ENCODE data around the gene CACNA2D1.

CACNA2D1 gene

DNA sequence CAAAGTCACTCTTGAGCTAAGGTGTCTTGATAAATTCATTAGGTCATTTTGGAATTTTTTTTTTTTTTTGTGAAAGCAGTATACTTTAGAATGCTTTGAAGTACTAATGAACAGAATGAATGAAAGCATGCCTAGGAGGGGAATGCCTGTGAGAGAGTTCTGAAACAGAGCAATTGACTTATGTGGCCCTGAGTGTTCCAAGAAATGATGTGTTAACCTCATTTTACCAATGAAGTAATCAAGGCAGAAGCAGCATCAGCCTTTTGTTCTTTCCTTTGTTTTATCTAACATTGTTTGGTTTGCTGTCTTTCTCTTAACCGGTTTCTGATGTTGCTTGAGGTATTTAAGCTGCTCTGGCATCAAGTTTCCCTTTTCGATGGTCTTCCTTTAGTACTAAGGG lies 519.1 kb downstream of the CACNA2D1 start:
- no peaks in the 10 kb centered on the region for H3K36me3 ChIP-seq (replicated peaks)

DNA sequence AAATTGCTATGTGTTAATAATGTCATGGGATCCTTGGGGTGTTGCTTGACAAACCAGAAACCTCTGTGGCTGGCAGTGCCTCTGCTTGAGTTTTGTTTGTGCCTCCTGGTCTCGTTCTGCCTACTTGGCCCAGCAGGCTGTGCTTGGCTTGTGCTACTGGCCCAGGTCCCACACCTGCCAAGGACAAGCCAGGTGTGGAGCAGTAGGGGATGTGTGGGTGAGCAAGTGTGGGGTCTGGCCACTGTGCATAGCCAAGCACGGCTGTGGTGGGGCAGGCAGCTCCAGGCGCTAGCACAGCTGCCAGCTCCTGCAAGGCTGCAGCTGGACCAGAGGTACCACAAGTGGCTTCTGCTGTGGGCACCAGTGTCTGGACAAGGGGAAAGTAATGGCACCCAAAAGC lies 524.1 kb downstream of the CACNA2D1 start:
- Histone ChIP-seq H3K27ac (no peak overlapping the region), H3K36me3 (replicated peaks) (no peaks in the 10 kb centered on the region), H3K4me3 (ENCODE audit: low read depth, low read length) (no peak overlapping the region), H3K27me3 (replicated peaks) (no peaks in the 10 kb centered on the region)
- TF ChIP-seq, protein P1, sequence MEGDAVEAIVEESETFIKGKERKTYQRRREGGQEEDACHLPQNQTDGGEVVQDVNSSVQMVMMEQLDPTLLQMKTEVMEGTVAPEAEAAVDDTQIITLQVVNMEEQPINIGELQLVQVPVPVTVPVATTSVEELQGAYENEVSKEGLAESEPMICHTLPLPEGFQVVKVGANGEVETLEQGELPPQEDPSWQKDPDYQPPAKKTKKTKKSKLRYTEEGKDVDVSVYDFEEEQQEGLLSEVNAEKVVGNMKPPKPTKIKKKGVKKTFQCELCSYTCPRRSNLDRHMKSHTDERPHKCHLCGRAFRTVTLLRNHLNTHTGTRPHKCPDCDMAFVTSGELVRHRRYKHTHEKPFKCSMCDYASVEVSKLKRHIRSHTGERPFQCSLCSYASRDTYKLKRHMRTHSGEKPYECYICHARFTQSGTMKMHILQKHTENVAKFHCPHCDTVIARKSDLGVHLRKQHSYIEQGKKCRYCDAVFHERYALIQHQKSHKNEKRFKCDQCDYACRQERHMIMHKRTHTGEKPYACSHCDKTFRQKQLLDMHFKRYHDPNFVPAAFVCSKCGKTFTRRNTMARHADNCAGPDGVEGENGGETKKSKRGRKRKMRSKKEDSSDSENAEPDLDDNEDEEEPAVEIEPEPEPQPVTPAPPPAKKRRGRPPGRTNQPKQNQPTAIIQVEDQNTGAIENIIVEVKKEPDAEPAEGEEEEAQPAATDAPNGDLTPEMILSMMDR (IDR thresholded peaks at IDR 0.05; ENCODE audit: low read depth, low read length, missing control alignments): no peak
- DNase-seq: no peak
- in situ Hi-C loops (cut with HindIII; ENCODE audit: low pct_ligation_motif_present, low sequenced_read_pairs): no loop called here

More for the DNA sequence above, 519.1 kb downstream of the CACNA2D1 start:
- Histone ChIP-seq H3K4me3 (ENCODE audit: low read depth, low read length) (no peak overlapping the region), H3K27me3 (replicated peaks) (no peaks in the 10 kb centered on the region), H3K27ac (no peak overlapping the region)
- in situ Hi-C loops (cut with HindIII; ENCODE audit: low pct_ligation_motif_present, low sequenced_read_pairs): no loop called here
- no peak for DNase-seq
- TF ChIP-seq, protein P1 (IDR thresholded peaks at IDR 0.05; ENCODE audit: low read depth, low read length, missing control alignments): no peak

DNA sequence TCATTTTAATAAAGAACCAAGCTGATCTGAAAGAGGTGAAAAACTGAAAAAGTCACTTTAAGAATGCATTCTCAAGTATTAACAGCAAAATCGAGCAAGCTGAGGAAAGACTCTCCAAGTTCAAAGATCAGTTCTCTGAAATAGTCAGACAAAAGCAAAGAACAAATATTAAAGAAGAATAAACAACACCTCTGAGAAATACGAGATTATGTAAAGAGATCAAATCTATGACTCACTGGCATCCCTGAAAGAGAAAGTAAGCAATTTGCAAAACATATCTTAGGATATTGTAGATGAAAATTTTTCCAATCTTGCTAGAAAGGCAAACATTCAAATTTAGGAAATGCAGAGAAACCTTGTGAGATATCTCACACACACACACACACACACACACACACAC lies 535.4 kb downstream of the CACNA2D1 start:
- TF ChIP-seq, protein P1 (IDR thresholded peaks at IDR 0.05; ENCODE audit: low read depth, low read length, missing control alignments): no peak
- DNase-seq: no peak
- Histone ChIP-seq H3K27me3 (replicated peaks) (no peaks in the 10 kb centered on the region), H3K36me3 (replicated peaks) (no peaks in the 10 kb centered on the region), H3K4me3 (ENCODE audit: low read depth, low read length) (no peak overlapping the region), H3K27ac (no peak overlapping the region)
- in situ Hi-C loops (cut with HindIII; ENCODE audit: low pct_ligation_motif_present, low sequenced_read_pairs): no loop called here

DNA sequence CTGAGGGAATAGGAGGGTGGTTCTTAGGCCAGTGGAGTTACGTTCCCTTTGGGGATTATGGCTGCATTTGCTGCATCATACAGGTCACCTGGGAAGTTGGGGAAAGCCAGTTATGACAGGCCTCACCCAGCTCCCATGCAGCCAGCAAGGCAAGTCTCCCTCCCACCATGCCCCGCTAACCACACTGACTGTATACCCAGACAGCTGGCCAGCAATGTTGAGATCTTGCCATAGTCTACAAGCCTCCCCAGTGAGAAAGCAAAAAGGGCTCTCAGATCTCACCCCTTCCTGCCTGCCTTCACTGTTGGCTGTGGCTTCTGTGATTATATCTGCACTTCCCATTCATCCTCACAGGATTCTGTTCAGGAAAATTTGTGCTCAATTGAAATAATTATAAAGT lies 540.5 kb downstream of the CACNA2D1 start:
- H3K4me3 ChIP-seq (ENCODE audit: low read depth, low read length): no peak overlapping the region
- TF ChIP-seq, protein P1 (IDR thresholded peaks at IDR 0.05; ENCODE audit: low read depth, low read length, missing control alignments): no peak
- H3K27ac ChIP-seq: no peak overlapping the region
- in situ Hi-C loops (cut with HindIII; ENCODE audit: low pct_ligation_motif_present, low sequenced_read_pairs): no loop called here
- no peak for DNase-seq
- no peaks in the 10 kb centered on the region for H3K27me3 ChIP-seq (replicated peaks)
- H3K36me3 ChIP-seq (replicated peaks): no peaks in the 10 kb centered on the region

DNA sequence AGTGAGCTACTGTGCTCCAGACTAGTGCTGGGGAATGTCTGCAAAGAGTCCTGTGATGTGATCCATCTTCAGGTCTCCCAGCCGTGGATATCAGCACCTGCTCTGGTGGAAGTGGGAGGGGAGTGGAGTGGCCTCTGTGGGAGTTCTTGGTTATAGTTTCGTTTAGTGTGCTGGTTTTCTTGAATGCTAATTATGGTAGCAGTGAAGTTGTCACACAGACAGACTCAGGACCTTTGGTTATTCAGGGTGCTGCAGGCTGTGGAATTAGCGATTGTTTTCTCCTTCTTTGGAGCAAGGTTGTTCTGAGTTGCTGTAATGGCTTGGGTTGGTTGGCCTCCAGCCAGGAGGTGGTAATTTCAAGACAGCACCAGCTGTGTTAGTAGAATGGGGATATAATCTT lies 541.0 kb downstream of the CACNA2D1 start:
- in situ Hi-C loops (cut with HindIII; ENCODE audit: low pct_ligation_motif_present, low sequenced_read_pairs): no loop called here
- Histone ChIP-seq H3K4me3 (ENCODE audit: low read depth, low read length) (no peak overlapping the region), H3K27ac (no peak overlapping the region), H3K27me3 (replicated peaks) (no peaks in the 10 kb centered on the region), H3K36me3 (replicated peaks) (no peaks in the 10 kb centered on the region)
- DNase-seq: no peak
- TF ChIP-seq, protein P1 (IDR thresholded peaks at IDR 0.05; ENCODE audit: low read depth, low read length, missing control alignments): no peak
